Amygdala (tissue), 56 donors: ENCODE measurements around the gene DACT2.
"Not testable (repeated sequence)": the region's sequence is repeated elsewhere in the genome, so short reads cannot be mapped to it uniquely, and the experiment has no call there.

Experiments
- DNase-seq, 56 donors: peaks; one replicate each; lab custom pipeline; 2025; lab: John Stamatoyannopoulos, UW

The DACT2 gene

GRCh38 chr6:168305096-168305749 is 14.4 kb downstream of the DACT2 start:
- DNase-seq: no peak

- no peak for DNase-seq
Measured at GRCh38 chr6:168304752-168305015, 14.9 kb downstream of the DACT2 start.

- DNase-seq: no peak
Measured at GRCh38 chr6:168303982-168304751, 15.4 kb downstream of the DACT2 start.

- DNase-seq: no peak
Measured at GRCh38 chr6:168302534-168302933, 17.0 kb downstream of the DACT2 start.

GRCh38 chr6:168301648-168302398 is 17.8 kb downstream of the DACT2 start:
- DNase-seq: peak in 1 of 56 donors; percentile 19

GRCh38 chr6:168300975-168301647 is 18.5 kb downstream of the DACT2 start:
- no peak for DNase-seq

- DNase-seq: peak in 12 of 56 donors; percentile 11 to 50 (median 38)
Measured at GRCh38 chr6:168299541-168300511, 19.8 kb downstream of the DACT2 start.

GRCh38 chr6:168297643-168298042 is 21.9 kb downstream of the DACT2 start:
- no peak for DNase-seq

- no peak for DNase-seq
Measured at GRCh38 chr6:168294901-168295300, 24.7 kb downstream of the DACT2 start.

GRCh38 chr6:168293636-168294530 is 25.7 kb downstream of the DACT2 start:
- no peak for DNase-seq

- DNase-seq: peak in 1 of 56 donors; percentile 24
Measured at GRCh38 chr6:168292826-168293225, 26.8 kb downstream of the DACT2 start.

GRCh38 chr6:168291450-168291849 is 28.1 kb downstream of the DACT2 start:
- no peak for DNase-seq

GRCh38 chr6:168290095-168290494 is 29.5 kb downstream of the DACT2 start:
- DNase-seq: no peak

- no peak for DNase-seq
Measured at GRCh38 chr6:168289571-168289962, 30.0 kb downstream of the DACT2 start.

- DNase-seq: no peak
Measured at GRCh38 chr6:168288781-168289570, 30.6 kb downstream of the DACT2 start.

GRCh38 chr6:168287460-168287859 is 32.1 kb downstream of the DACT2 start:
- DNase-seq: not testable (repeated sequence)

GRCh38 chr6:168286771-168287446 is 32.7 kb downstream of the DACT2 start:
- DNase-seq: peak in 6 of 56 donors; percentile 7 to 50 (median 18)
